ENCODE measurements around the gene GRM8.
A peak's percentile ranks its signal among the peaks of the same experiment; 100 is the strongest.
"Not testable (repeated sequence)": the region's sequence is repeated elsewhere in the genome, so short reads cannot be mapped to it uniquely, and the experiment has no call there.

The GRM8 gene

GRCh38 chr7:126881315-126881714 is 371.4 kb downstream of the GRM8 start:
- DNase-seq: no peak
- intact Hi-C loops (cut with DNase I): no loop called here

GRCh38 chr7:126876536-126876935 is 376.2 kb downstream of the GRM8 start:
- intact Hi-C loops (cut with DNase I): not testable (repeated sequence)

GRCh38 chr7:126856691-126857291 is 395.9 kb downstream of the GRM8 start:
- intact Hi-C loops (cut with DNase I): no loop called here
- no peak for DNase-seq

More at GRCh38 chr7:126876536-126876935, 376.2 kb downstream of the GRM8 start:
- DNase-seq: not testable (repeated sequence)

- intact Hi-C loops (cut with DNase I): no loop called here
Observed at GRCh38 chr7:126845331-126845730, 407.4 kb downstream of the GRM8 start.

GRCh38 chr7:126843883-126844282 is 408.9 kb downstream of the GRM8 start:
- DNase-seq: no peak
- intact Hi-C loops (cut with DNase I): no loop called here

More at GRCh38 chr7:126845331-126845730, 407.4 kb downstream of the GRM8 start:
- DNase-seq: no peak

- DNase-seq: no peak
Observed at GRCh38 chr7:126843336-126843735, 409.4 kb downstream of the GRM8 start.

GRCh38 chr7:126842451-126842850 is 410.3 kb downstream of the GRM8 start:
- DNase-seq: no peak

More at GRCh38 chr7:126843336-126843735, 409.4 kb downstream of the GRM8 start:
- intact Hi-C loops (cut with DNase I): no loop called here

GRCh38 chr7:126840869-126841268 is 411.9 kb downstream of the GRM8 start:
- no peak for DNase-seq
- intact Hi-C loops (cut with DNase I): no loop called here

More at GRCh38 chr7:126842451-126842850, 410.3 kb downstream of the GRM8 start:
- intact Hi-C loops (cut with DNase I): no loop called here

- no peak for DNase-seq
- intact Hi-C loops (cut with DNase I): no loop called here
Observed at GRCh38 chr7:126839624-126840023, 413.1 kb downstream of the GRM8 start.

GRCh38 chr7:126838194-126838593 is 414.5 kb downstream of the GRM8 start:
- intact Hi-C loops (cut with DNase I): no loop called here

GRCh38 chr7:126831241-126831640 is 421.5 kb downstream of the GRM8 start:
- DNase-seq; intact Hi-C loops (cut with DNase I): not testable (repeated sequence)

More at GRCh38 chr7:126838194-126838593, 414.5 kb downstream of the GRM8 start:
- no peak for DNase-seq

- intact Hi-C loops (cut with DNase I): no loop called here
- DNase-seq: no peak
Observed at GRCh38 chr7:126820925-126821324, 431.8 kb downstream of the GRM8 start.

GRCh38 chr7:126819197-126819484 is 433.6 kb downstream of the GRM8 start:
- DNase-seq: no peak
- intact Hi-C loops (cut with DNase I): no loop called here

GRCh38 chr7:126818393-126819196 is 434.1 kb downstream of the GRM8 start:
- intact Hi-C loops (cut with DNase I): no loop called here
- DNase-seq: no peak

GRCh38 chr7:126809188-126809587 is 443.6 kb downstream of the GRM8 start:
- intact Hi-C loops (cut with DNase I): loop anchor here (10.0 kb wide), 1 partner anchor 446 kb away; the partner anchor contains the start of gene GRM8
- no peak for DNase-seq

- no peak for DNase-seq
- intact Hi-C loops (cut with DNase I): loop anchor here (10.0 kb wide), 1 partner anchor 448 kb away; the partner anchor contains the start of gene GRM8
Observed at GRCh38 chr7:126806614-126807013, 446.1 kb downstream of the GRM8 start.

- DNase-seq: no peak
- intact Hi-C loops (cut with DNase I): loop anchor here (10.0 kb wide), 1 partner anchor 449 kb away; the partner anchor contains the start of gene GRM8
Observed at GRCh38 chr7:126805351-126805750, 447.4 kb downstream of the GRM8 start.

- no peak for DNase-seq
- intact Hi-C loops (cut with DNase I): loop anchor here (10.0 kb wide), 1 partner anchor 450 kb away; the partner anchor contains the start of gene GRM8
Observed at GRCh38 chr7:126804604-126805003, 448.1 kb downstream of the GRM8 start.

GRCh38 chr7:126803990-126804389 is 448.8 kb downstream of the GRM8 start:
- DNase-seq: no peak
- intact Hi-C loops (cut with DNase I): loop anchor here (10.0 kb wide), 1 partner anchor 451 kb away; the partner anchor contains the start of gene GRM8

GRCh38 chr7:126803060-126803665 is 449.6 kb downstream of the GRM8 start:
- intact Hi-C loops (cut with DNase I): loop anchor here (10.0 kb wide), 1 partner anchor 452 kb away; the partner anchor contains the start of gene GRM8
- peak in 31 of 42 donors; percentile 7 to 83 (median 52) for DNase-seq
